Measurements from ENCODE around the gene SLC22A5.

DNA sequence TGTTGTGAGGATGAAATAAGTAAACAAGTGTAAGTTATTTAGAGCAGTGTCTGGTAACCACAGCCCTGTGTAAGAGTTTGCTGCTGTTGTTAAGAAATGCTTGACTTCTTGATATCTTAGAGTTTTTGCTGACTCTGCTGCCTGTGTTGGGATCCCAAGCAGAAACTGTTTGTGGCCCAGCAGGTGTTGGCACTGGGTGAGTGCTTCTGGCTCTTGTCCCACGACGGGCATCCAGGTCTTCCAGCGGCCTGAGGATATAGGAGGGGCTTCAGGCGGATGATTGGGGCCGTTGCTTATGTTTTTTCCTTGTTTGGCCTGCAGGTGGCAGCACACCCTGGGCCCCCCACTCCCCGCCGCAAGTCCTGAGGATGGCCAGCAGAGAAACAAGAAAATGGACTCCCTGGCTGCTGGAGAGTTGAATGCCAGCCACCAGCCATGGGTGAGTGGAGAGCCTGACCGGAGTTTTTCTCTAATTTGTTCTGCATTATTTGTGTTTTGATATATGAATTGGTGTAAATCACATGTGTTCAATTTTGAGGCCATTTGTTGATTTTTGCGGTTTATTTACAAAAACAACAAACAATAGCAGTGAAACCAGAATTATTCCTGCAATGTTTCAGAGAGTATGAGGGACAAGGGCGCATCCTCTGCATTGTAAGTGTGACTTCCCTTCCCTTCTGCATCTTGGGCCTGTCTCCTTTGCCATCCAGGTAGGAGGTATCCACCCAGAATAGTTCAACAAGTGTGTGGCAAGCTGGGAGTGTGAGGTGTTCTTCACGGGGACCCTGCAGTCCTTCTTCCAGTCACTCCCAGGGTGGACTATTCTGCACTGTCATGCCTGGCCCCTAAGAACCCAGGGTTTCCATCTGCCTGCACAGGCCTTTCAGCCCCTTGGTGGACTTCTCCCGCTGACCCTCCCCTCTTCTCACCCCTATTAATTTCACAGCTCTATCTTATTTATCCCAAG is 50.3 kb downstream of the SLC22A5 start:
- TF ChIP-seq, protein P1, sequence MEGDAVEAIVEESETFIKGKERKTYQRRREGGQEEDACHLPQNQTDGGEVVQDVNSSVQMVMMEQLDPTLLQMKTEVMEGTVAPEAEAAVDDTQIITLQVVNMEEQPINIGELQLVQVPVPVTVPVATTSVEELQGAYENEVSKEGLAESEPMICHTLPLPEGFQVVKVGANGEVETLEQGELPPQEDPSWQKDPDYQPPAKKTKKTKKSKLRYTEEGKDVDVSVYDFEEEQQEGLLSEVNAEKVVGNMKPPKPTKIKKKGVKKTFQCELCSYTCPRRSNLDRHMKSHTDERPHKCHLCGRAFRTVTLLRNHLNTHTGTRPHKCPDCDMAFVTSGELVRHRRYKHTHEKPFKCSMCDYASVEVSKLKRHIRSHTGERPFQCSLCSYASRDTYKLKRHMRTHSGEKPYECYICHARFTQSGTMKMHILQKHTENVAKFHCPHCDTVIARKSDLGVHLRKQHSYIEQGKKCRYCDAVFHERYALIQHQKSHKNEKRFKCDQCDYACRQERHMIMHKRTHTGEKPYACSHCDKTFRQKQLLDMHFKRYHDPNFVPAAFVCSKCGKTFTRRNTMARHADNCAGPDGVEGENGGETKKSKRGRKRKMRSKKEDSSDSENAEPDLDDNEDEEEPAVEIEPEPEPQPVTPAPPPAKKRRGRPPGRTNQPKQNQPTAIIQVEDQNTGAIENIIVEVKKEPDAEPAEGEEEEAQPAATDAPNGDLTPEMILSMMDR (IDR thresholded peaks at IDR 0.05): peak; percentile 89
- TF ChIP-seq, protein P2, sequence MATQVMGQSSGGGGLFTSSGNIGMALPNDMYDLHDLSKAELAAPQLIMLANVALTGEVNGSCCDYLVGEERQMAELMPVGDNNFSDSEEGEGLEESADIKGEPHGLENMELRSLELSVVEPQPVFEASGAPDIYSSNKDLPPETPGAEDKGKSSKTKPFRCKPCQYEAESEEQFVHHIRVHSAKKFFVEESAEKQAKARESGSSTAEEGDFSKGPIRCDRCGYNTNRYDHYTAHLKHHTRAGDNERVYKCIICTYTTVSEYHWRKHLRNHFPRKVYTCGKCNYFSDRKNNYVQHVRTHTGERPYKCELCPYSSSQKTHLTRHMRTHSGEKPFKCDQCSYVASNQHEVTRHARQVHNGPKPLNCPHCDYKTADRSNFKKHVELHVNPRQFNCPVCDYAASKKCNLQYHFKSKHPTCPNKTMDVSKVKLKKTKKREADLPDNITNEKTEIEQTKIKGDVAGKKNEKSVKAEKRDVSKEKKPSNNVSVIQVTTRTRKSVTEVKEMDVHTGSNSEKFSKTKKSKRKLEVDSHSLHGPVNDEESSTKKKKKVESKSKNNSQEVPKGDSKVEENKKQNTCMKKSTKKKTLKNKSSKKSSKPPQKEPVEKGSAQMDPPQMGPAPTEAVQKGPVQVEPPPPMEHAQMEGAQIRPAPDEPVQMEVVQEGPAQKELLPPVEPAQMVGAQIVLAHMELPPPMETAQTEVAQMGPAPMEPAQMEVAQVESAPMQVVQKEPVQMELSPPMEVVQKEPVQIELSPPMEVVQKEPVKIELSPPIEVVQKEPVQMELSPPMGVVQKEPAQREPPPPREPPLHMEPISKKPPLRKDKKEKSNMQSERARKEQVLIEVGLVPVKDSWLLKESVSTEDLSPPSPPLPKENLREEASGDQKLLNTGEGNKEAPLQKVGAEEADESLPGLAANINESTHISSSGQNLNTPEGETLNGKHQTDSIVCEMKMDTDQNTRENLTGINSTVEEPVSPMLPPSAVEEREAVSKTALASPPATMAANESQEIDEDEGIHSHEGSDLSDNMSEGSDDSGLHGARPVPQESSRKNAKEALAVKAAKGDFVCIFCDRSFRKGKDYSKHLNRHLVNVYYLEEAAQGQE (IDR thresholded peaks at IDR 0.05): no peak
- no peak for TF ChIP-seq HOXB13 (CRISPR knock-in tag; IDR thresholded peaks at IDR 0.05; ENCODE audit: low read depth)
- no peak for TF ChIP-seq MYC (IDR thresholded peaks at IDR 0.05; ENCODE audit: borderline replicate concordance, low read length)
- TF ChIP-seq, protein P3, sequence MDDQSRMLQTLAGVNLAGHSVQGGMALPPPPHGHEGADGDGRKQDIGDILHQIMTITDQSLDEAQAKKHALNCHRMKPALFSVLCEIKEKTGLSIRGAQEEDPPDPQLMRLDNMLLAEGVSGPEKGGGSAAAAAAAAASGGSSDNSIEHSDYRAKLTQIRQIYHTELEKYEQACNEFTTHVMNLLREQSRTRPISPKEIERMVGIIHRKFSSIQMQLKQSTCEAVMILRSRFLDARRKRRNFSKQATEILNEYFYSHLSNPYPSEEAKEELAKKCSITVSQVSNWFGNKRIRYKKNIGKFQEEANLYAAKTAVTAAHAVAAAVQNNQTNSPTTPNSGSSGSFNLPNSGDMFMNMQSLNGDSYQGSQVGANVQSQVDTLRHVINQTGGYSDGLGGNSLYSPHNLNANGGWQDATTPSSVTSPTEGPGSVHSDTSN (IDR thresholded peaks at IDR 0.05): no peak
- no peak for TF ChIP-seq CHD2 (IDR thresholded peaks at IDR 0.05; ENCODE audit: low read length, partially characterized antibody)
- no peak for TF ChIP-seq POLR2A (IDR thresholded peaks at IDR 0.05; ENCODE audit: low read length)
- TF ChIP-seq HOXA7 (CRISPR knock-in tag; IDR thresholded peaks at IDR 0.05): no peak
- peak; percentile 87 for TF ChIP-seq MAFK (IDR thresholded peaks at IDR 0.05; ENCODE audit: partially characterized antibody)
- TF ChIP-seq RAD21 (conservative IDR thresholded peaks at IDR 0.05 in 1 of 2, IDR thresholded peaks at IDR 0.05 in 1 of 2): peak; percentile 79 to 82
